ENCODE measurements around the gene CACNA1G. TPM values are rescaled to one million over a fixed set of nuclear protein-coding genes. Genes with fewer than 3 reads are reported as not detected.

Gene CACNA1G
- 0.01 TPM for polyA plus RNA-seq (2013, experiment 1 of 2)
- 0.01 TPM for polyA plus RNA-seq (2013, experiment 2 of 2)

DNA sequence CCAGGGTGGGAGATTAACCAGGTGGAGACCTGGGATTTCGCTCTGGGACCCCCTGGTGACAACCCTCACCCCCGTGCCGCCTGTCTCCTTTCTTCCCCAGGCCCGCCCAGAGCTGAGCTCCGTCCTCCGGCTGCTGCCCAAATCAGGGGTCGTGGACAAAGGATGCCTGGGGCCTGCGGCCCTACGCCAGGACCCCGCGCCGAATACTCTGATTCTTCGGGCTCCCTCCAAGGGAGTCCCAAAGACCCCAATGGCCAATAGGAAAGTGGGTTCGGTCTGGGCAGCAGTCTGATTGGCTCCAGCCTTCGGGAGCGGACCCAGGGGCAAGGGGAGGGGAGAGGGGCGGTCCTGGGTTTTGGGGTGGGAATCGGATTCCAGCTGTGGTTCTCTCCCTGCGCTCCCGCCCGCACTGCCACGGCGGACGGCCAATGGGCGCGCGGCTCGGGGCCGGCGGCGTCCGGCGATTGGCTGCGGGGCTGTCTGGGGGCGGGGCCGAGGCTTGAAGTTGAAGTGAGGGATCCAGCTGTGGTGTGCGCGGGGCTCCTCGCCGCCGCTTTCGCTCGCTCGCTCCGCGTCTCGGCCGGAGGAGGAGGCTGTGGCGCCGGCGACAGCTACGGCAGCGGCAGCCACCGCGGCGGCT, at the start of gene CACNA1G:
Gene CACNA1G, plus strand, starts transcription at position 531 of the 640 bp plus-strand sequence. CDS start 745 bp downstream, outside the sequence.
- no peak within 1 kb of the TSS for H3K14ac ChIP-seq (ENCODE audit: low read length in 2 of 2)
- peaks cover 33% of the 10 kb centered on the region for H3K4me1 ChIP-seq (ENCODE audit: control insufficient read depth, insufficient read depth, low read depth, low read length)
- H2AK5ac ChIP-seq (ENCODE audit: low read length, severe bottlenecking): no peak within 1 kb of the TSS
- 2% methylated on average over 25 of the region's 56 CpGs for WGBS
- no peak within 1 kb of the TSS for H3K23ac ChIP-seq (ENCODE audit: low read length in 2 of 2)
- H3K18ac ChIP-seq (ENCODE audit: low read depth in 1 of 2, low read length in 2 of 2): no peak within 1 kb of the TSS
- H4K91ac ChIP-seq (ENCODE audit: low read length): no peak within 1 kb of the TSS
- no peak within 1 kb of the TSS for H3K27ac ChIP-seq (ENCODE audit: low read length, poor library complexity, severe bottlenecking)
- H4K8ac ChIP-seq (ENCODE audit: low read length): no peak within 1 kb of the TSS
- no peak within 1 kb of the TSS for H2AFZ ChIP-seq (ENCODE audit: low read depth, low read length)
- peak within 1 kb of the TSS; percentile 69 to 76 for H3K4me3 ChIP-seq (ENCODE audit: insufficient read depth in 1 of 2, low read depth in 1 of 2, low read length in 2 of 2)
- H3K4me2 ChIP-seq (ENCODE audit: low read length, poor library complexity, severe bottlenecking): peak within 1 kb of the TSS; percentile 76
- no peak within 1 kb of the TSS for H2BK120ac ChIP-seq (ENCODE audit: low read depth, low read length)
- peak; percentile 86 for DNase-seq
- no peak within 1 kb of the TSS for H2BK5ac ChIP-seq (ENCODE audit: low read depth, low read length, poor library complexity, severe bottlenecking)
- no peaks in the 10 kb centered on the region for H3K9me3 ChIP-seq (ENCODE audit: control insufficient read depth, low read length)
- H3K27me3 ChIP-seq (ENCODE audit: control insufficient read depth in 1 of 2, insufficient read depth in 1 of 2, low read length in 2 of 2): peaks cover 33 to 64% of the 10 kb centered on the region in 2 experiments
- H2BK12ac ChIP-seq (ENCODE audit: low read length in 2 of 2): no peak within 1 kb of the TSS
- H3K4ac ChIP-seq (ENCODE audit: low read depth in 1 of 2, low read length in 2 of 2): no peak within 1 kb of the TSS
- no peaks in the 10 kb centered on the region for H3K79me1 ChIP-seq (replicated peaks; ENCODE audit: low read length, poor library complexity, severe bottlenecking)
- no peak within 1 kb of the TSS for H2BK15ac ChIP-seq (ENCODE audit: low read depth, poor library complexity, severe bottlenecking)
- H3K9ac ChIP-seq (ENCODE audit: low read length): peak within 1 kb of the TSS; percentile 62
- peaks cover 11 to 20% of the 10 kb centered on the region in 2 experiments for H3K36me3 ChIP-seq (ENCODE audit: control insufficient read depth in 1 of 2, insufficient read depth in 2 of 2, low read depth in 1 of 2, low read length in 2 of 2)

DNA sequence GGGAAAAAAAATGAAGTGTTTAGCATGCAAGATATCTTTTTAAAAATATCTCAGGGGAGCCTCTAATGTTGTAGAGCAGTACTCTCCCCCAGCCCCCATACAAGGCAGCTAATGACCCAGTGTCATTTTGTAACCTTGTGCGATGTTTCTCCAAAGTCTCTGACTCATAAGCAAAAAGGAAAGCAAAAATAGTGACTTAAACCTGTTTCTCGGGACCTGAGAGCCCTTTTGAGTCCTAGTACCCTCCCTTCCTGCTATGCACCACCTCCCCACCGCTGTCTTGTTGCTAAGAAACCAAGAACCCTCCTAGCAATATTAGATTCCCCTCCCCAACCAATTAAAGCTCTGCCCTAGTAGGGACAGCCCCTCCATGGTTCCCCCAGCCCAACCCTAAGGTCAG, 49.5 kb upstream of the CACNA1G start:
- H4K8ac ChIP-seq (ENCODE audit: low read length): no peak overlapping the region
- H2BK12ac ChIP-seq (ENCODE audit: low read length in 2 of 2): no peak overlapping the region
- H2AK5ac ChIP-seq (ENCODE audit: low read length, severe bottlenecking): no peak overlapping the region
- WGBS: 38% methylated on average over 3 of the region's 3 CpGs
- H3K79me1 ChIP-seq (replicated peaks; ENCODE audit: low read length, poor library complexity, severe bottlenecking): no peaks in the 10 kb centered on the region
- H3K18ac ChIP-seq (ENCODE audit: low read depth in 1 of 2, low read length in 2 of 2): no peak overlapping the region
- H3K4me2 ChIP-seq (ENCODE audit: low read length, poor library complexity, severe bottlenecking): no peak overlapping the region
- H3K4ac ChIP-seq (ENCODE audit: low read depth in 1 of 2, low read length in 2 of 2): no peak overlapping the region
- H2BK15ac ChIP-seq (ENCODE audit: low read depth, poor library complexity, severe bottlenecking): no peak overlapping the region
- no peak overlapping the region for H3K23ac ChIP-seq (ENCODE audit: low read length in 2 of 2)
- peak overlapping the region; percentile 22 for H3K9ac ChIP-seq (ENCODE audit: low read length)
- peaks cover 0 to 4% of the 10 kb centered on the region in 2 experiments for H3K27me3 ChIP-seq (ENCODE audit: control insufficient read depth in 1 of 2, insufficient read depth in 1 of 2, low read length in 2 of 2)
- peak; percentile 82 for DNase-seq
- peaks cover 27% of the 10 kb centered on the region for H3K4me1 ChIP-seq (ENCODE audit: control insufficient read depth, insufficient read depth, low read depth, low read length)
- H3K9me3 ChIP-seq (ENCODE audit: control insufficient read depth, low read length): no peaks in the 10 kb centered on the region
- peak overlapping the region; percentile 27 for H2BK120ac ChIP-seq (ENCODE audit: low read depth, low read length)
- no peak overlapping the region for H2BK5ac ChIP-seq (ENCODE audit: low read depth, low read length, poor library complexity, severe bottlenecking)
- H3K4me3 ChIP-seq (ENCODE audit: insufficient read depth in 1 of 2, low read depth in 1 of 2, low read length in 2 of 2): peak overlapping the region in 1 of 2 experiments; percentile 38
- no peak overlapping the region for H2AFZ ChIP-seq (ENCODE audit: low read depth, low read length)
- H3K14ac ChIP-seq (ENCODE audit: low read length in 2 of 2): no peak overlapping the region
- H3K27ac ChIP-seq (ENCODE audit: low read length, poor library complexity, severe bottlenecking): no peak overlapping the region
- no peaks in the 10 kb centered on the region for H3K36me3 ChIP-seq (ENCODE audit: control insufficient read depth in 1 of 2, insufficient read depth in 2 of 2, low read depth in 1 of 2, low read length in 2 of 2)
- H4K91ac ChIP-seq (ENCODE audit: low read length): no peak overlapping the region

DNA sequence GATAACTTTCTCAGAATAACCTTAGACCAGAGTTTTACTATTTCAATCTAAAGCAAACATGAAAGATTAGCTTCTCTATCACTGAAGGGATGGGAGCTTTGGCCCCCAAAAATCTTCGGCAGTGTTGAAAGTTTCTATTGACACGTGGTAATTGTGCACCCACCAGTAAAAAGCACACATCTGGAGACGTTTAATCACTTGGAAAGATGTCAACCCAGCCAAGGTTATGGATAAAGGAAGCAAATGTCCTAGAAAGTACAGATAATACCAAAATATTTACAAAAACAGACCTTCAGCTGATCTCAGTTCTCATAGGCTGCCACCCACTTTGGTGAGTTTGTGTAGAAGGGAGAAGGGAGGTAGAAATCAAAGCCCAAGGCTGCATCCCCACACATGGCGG, 47.0 kb upstream of the CACNA1G start:
- 82% methylated on average over 2 of the region's 4 CpGs for WGBS
- no peak overlapping the region for H3K4me3 ChIP-seq (ENCODE audit: insufficient read depth in 1 of 2, low read depth in 1 of 2, low read length in 2 of 2)

DNA sequence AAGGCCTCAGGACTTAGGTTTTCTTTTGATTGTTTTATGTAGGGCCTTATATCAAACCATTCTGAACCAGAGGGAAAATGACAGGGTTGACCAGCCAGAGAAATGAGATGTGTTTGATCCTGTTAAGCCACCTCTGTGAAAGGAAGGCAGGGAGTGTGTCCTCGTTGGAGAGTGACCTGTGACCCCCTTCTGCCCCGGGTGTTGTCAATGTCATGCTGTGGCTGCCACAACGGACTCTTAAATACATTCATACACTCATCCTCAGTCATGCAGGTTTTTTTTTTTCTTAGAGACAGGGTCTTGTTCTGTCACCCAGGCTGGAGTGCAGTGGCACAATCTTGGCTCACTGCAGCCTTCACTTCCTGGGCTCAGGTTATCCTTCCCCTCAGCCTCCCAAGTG, 46.1 kb upstream of the CACNA1G start:
- Histone ChIP-seq H2AK5ac (ENCODE audit: low read length, severe bottlenecking) (peak overlapping the region; percentile 28), H4K8ac (ENCODE audit: low read length) (no peak overlapping the region), H3K4me2 (ENCODE audit: low read length, poor library complexity, severe bottlenecking) (no peak overlapping the region), H3K4ac (ENCODE audit: low read depth in 1 of 2, low read length in 2 of 2) (no peak overlapping the region), H3K18ac (ENCODE audit: low read depth in 1 of 2, low read length in 2 of 2) (no peak overlapping the region), H2BK12ac (ENCODE audit: low read length in 2 of 2) (no peak overlapping the region), H3K4me1 (ENCODE audit: control insufficient read depth, insufficient read depth, low read depth, low read length) (peaks cover 17% of the 10 kb centered on the region), H3K9me3 (ENCODE audit: control insufficient read depth, low read length) (no peaks in the 10 kb centered on the region), H3K23ac (ENCODE audit: low read length in 2 of 2) (no peak overlapping the region), H3K9ac (ENCODE audit: low read length) (no peak overlapping the region), H3K27ac (ENCODE audit: low read length, poor library complexity, severe bottlenecking) (peak overlapping the region; percentile 83), H3K27me3 (ENCODE audit: control insufficient read depth in 1 of 2, insufficient read depth in 1 of 2, low read length in 2 of 2) (no peaks in the 10 kb centered on the region), H2AFZ (ENCODE audit: low read depth, low read length) (no peak overlapping the region), H3K79me1 (replicated peaks; ENCODE audit: low read length, poor library complexity, severe bottlenecking) (no peaks in the 10 kb centered on the region), H2BK120ac (ENCODE audit: low read depth, low read length) (no peak overlapping the region), H3K14ac (ENCODE audit: low read length in 2 of 2) (no peak overlapping the region), H2BK15ac (ENCODE audit: low read depth, poor library complexity, severe bottlenecking) (no peak overlapping the region), H4K91ac (ENCODE audit: low read length) (no peak overlapping the region), H2BK5ac (ENCODE audit: low read depth, low read length, poor library complexity, severe bottlenecking) (no peak overlapping the region), H3K4me3 (ENCODE audit: insufficient read depth in 1 of 2, low read depth in 1 of 2, low read length in 2 of 2) (no peak overlapping the region), H3K36me3 (ENCODE audit: control insufficient read depth in 1 of 2, insufficient read depth in 2 of 2, low read depth in 1 of 2, low read length in 2 of 2) (no peaks in the 10 kb centered on the region)
- WGBS: 56% methylated on average over 3 of the region's 3 CpGs
- DNase-seq: no peak

More for the DNA sequence above, 47.0 kb upstream of the CACNA1G start:
- no peak overlapping the region for H2BK12ac ChIP-seq (ENCODE audit: low read length in 2 of 2)
- no peak overlapping the region for H2AFZ ChIP-seq (ENCODE audit: low read depth, low read length)
- no peak overlapping the region for H3K27ac ChIP-seq (ENCODE audit: low read length, poor library complexity, severe bottlenecking)
- H4K91ac ChIP-seq (ENCODE audit: low read length): no peak overlapping the region
- no peak overlapping the region for H2BK5ac ChIP-seq (ENCODE audit: low read depth, low read length, poor library complexity, severe bottlenecking)
- H2BK15ac ChIP-seq (ENCODE audit: low read depth, poor library complexity, severe bottlenecking): no peak overlapping the region
- no peak overlapping the region for H3K4me2 ChIP-seq (ENCODE audit: low read length, poor library complexity, severe bottlenecking)
- no peak overlapping the region for H3K9ac ChIP-seq (ENCODE audit: low read length)
- H3K14ac ChIP-seq (ENCODE audit: low read length in 2 of 2): no peak overlapping the region
- H3K36me3 ChIP-seq (ENCODE audit: control insufficient read depth in 1 of 2, insufficient read depth in 2 of 2, low read depth in 1 of 2, low read length in 2 of 2): no peaks in the 10 kb centered on the region
- H2BK120ac ChIP-seq (ENCODE audit: low read depth, low read length): no peak overlapping the region
- no peaks in the 10 kb centered on the region for H3K79me1 ChIP-seq (replicated peaks; ENCODE audit: low read length, poor library complexity, severe bottlenecking)
- H3K18ac ChIP-seq (ENCODE audit: low read depth in 1 of 2, low read length in 2 of 2): peak overlapping the region in 1 of 2 experiments; percentile 7
- H2AK5ac ChIP-seq (ENCODE audit: low read length, severe bottlenecking): no peak overlapping the region
- no peak overlapping the region for H3K23ac ChIP-seq (ENCODE audit: low read length in 2 of 2)
- no peak overlapping the region for H4K8ac ChIP-seq (ENCODE audit: low read length)
- H3K9me3 ChIP-seq (ENCODE audit: control insufficient read depth, low read length): no peaks in the 10 kb centered on the region
- no peak overlapping the region for H3K4ac ChIP-seq (ENCODE audit: low read depth in 1 of 2, low read length in 2 of 2)
- H3K4me1 ChIP-seq (ENCODE audit: control insufficient read depth, insufficient read depth, low read depth, low read length): peaks cover 21% of the 10 kb centered on the region
- DNase-seq: no peak
- no peaks in the 10 kb centered on the region for H3K27me3 ChIP-seq (ENCODE audit: control insufficient read depth in 1 of 2, insufficient read depth in 1 of 2, low read length in 2 of 2)
